Heart left ventricle (tissue), 16 donors: Measurements from ENCODE around the gene ZFYVE21. TPM values are rescaled to one million over a fixed set of nuclear protein-coding genes. Genes with fewer than 3 reads are reported as not detected.

Experiments used
- ATAC-seq, 4 donors: fragments of 200-7000 bp; cut with Tn5 transposase; one replicate each; pipeline ENCODE4 v1.9.1; 2020 to 2022; ENCODE audit warnings: moderate library complexity in 4 of 4, mild to moderate bottlenecking in 3 of 4, moderate number of reproducible peaks in 1 of 4
- DNase-seq, 5 donors: peaks; one replicate each; pipeline ENCODE4 v3.0.0-alpha.2; 2020
- H3K27ac ChIP-seq, 12 donors: fragments of 200-600 bp; sonication (generic) in 4 of 12; one replicate each; pipeline versions ENCODE4 v1.5.0 to v1.8.0; 2016 to 2022; ENCODE audit warnings: mild to moderate bottlenecking in 2 of 12
- H3K27me3 ChIP-seq, 9 donors: fragments of 200-600 bp; sonication (generic) in 2 of 9; one replicate each; pipeline versions ENCODE4 v1.5.1 to v1.8.0; 2016 to 2022; ENCODE audit warnings: mild to moderate bottlenecking in 3 of 9
- H3K36me3 ChIP-seq, 9 donors: fragments of 200-600 bp; sonication (generic) in 2 of 9; one replicate each; pipeline versions ENCODE4 v1.5.0 to v1.8.0; 2018 to 2022; ENCODE audit warnings: mild to moderate bottlenecking in 2 of 9
- H3K4me1 ChIP-seq, 12 donors: fragments of 200-600 bp; sonication (generic) in 4 of 12; one replicate each; pipeline versions ENCODE4 v1.5.0 to v1.8.0; 2016 to 2022; ENCODE audit warnings: mild to moderate bottlenecking in 3 of 12
- H3K4me3 ChIP-seq, 12 donors: fragments of 200-600 bp; sonication (generic) in 4 of 12; one replicate each; pipeline versions ENCODE4 v1.5.0 to v1.8.0; 2017 to 2022; ENCODE audit warnings: mild to moderate bottlenecking in 9 of 12, moderate library complexity in 4 of 12
- H3K9me3 ChIP-seq, 12 donors: fragments of 200-600 bp; sonication (generic) in 4 of 12; one replicate each; pipeline versions ENCODE4 v1.5.0 to v1.8.0; 2016 to 2022; ENCODE audit warnings: mild to moderate bottlenecking in 1 of 12
- POLR2A ChIP-seq, 2 donors: fragments of 450-650 bp; IDR thresholded peaks; one replicate each; pipeline ENCODE4 v1.6.1; 2017; ENCODE audit warnings: antibody characterized with exemption in 2 of 2, mild to moderate bottlenecking in 2 of 2, moderate library complexity in 2 of 2
- WGBS, 4 donors: extraction: QIAGEN DNeasy Blood & Tissue Kit in 2 of 4; methylation state at CpG; one replicate each; pipeline versions ENCODE4 v1.1.5 to v1.1.7; 2013 to 2018; 5-methylcytosine and 5-hydroxymethylcytosine counted together
- intact Hi-C, 10 donors: fragments of 100-400 bp; cut with DNase I; formaldehyde crosslinking; loops; one replicate each; pipeline versions ENCODE4 v1.11.1 to v1.14.2; 2022
- polyA plus RNA-seq, 2 donors: library from polyadenylated mRNA; stranded (reverse); fragments of 200-250 nt; gene quantifications; one replicate each; pipeline ENCODE4 v1.2.3, GENCODE V29; 2013
- total RNA-seq, 9 donors: library from RNA; depleted of rRNA in 2 of 9; stranded (reverse); fragments of >200 nt in 2 of 9; fragmentation: NEBNext Ultra II Directional in 3 of 9; extraction: Animal tissue kit (Norgen Biotek cat#: 25700) in 3 of 9; gene quantifications; one replicate each; pipeline versions ENCODE4 v1.1.0 to v1.2.4, GENCODE V29; 2016 to 2023
- TF ChIP-seq, protein P1 (sequence below), 12 donors: fragments of 200-600 bp; sonication (generic) in 4 of 12; IDR thresholded peaks; one replicate each; pipeline versions ENCODE4 v1.5.0 to v1.8.0; 2018 to 2022; ENCODE audit warnings: antibody characterized with exemption in 12 of 12, mild to moderate bottlenecking in 5 of 12
- donor health status: ischemic (EF 13 %, LVEDD 7.1; RV severe dilation, severe dysfunction).
- donor health status: healthy with polysubstance abuse.
- donor health status: DM: no; HTN: yes; CAD: no.
- donor health status: DM: no; HTN: no; CAD: no.
- donor health status: ischemic (EF 25% LVEDD 6.9; RV normal size, moderate dysfunction).
- donor health status: ischemic (EF 25% LVEDD 5.7; RV mildly dilated, moderate dysfunction).
- donor health status: healthy.
- donor health status: DM: yes; HTN: yes; CAD: no.
- donor health status: ischemic (EF 35%, LVEDD 5.7; RV mildly dilated, moderate dysfunction).
- donor health status: nonischemic (EF 11% LVEDD 7.7; RV severe dilation, severe dysfunction).
- donor health status: DM: yes; HTN: yes; CAD: no.
- donor health status: PGD.
- donor health status: ischemic (EF 29% LVEDD 5.4; RV normal size, mild dysfunction).
- donor health status: nonischemic (EF 23%, LVEDD 6.1; RV moderate dilation, normal function).

ZFYVE21 gene
- total and polyA plus RNA-seq, 11 donors, result 44.1 to 86.1 (median 52.5) TPM

DNA sequence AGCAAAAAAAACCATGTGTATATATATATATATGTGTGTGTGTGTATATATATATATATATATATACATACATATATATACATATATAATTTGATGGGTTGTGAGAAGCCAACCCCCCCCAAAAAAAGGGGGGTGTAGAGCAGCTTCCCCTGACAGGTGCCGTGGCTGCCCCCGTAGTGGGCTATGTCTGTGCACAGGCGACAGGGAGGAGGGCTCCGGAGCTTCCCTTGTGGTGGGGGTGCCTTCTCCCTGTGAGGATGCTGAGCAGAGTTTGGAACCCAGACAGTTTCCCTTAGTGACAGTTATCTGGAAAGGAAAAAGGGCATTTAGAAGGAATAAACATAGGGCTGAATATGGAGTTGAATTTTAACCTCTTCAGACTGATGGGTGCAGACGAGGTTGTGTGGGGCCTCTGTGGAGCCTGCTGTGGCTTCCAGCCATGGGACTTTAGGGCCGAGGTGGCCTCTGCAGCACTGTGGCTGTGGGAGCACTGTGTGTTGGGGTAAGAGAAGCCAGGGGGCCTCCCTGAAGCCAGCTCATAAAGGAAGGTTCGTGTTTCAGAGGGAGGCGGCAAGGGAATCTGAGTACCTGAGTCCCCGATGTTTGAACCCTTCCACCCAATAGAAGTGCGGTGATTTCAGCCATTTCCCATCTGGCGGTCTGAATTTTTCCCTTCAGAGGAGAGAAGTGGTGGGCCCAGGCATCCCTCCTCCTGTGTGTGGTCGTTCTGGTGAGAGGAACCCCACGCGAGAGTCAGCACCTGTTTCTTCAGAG is 20.1 kb upstream of the ZFYVE21 start:
- peak in 2 of 5 donors; percentile 4 to 21 for DNase-seq
- ATAC-seq, result no peak
- no peaks in the 10 kb centered on the region for H3K9me3 ChIP-seq
- WGBS, 4 donors, result 70 to 82% (median 74%) methylated on average over 12 to 14 of the region's 14 CpGs
- peaks cover 12 to 54% (median 43%) of the 10 kb centered on the region in 12 donors for H3K4me1 ChIP-seq
- no peak overlapping the region for H3K4me3 ChIP-seq
- no peaks in the 10 kb centered on the region for H3K27me3 ChIP-seq
- no peak for TF ChIP-seq POLR2A (IDR thresholded peaks at IDR 0.05)
- TF ChIP-seq, protein P1, sequence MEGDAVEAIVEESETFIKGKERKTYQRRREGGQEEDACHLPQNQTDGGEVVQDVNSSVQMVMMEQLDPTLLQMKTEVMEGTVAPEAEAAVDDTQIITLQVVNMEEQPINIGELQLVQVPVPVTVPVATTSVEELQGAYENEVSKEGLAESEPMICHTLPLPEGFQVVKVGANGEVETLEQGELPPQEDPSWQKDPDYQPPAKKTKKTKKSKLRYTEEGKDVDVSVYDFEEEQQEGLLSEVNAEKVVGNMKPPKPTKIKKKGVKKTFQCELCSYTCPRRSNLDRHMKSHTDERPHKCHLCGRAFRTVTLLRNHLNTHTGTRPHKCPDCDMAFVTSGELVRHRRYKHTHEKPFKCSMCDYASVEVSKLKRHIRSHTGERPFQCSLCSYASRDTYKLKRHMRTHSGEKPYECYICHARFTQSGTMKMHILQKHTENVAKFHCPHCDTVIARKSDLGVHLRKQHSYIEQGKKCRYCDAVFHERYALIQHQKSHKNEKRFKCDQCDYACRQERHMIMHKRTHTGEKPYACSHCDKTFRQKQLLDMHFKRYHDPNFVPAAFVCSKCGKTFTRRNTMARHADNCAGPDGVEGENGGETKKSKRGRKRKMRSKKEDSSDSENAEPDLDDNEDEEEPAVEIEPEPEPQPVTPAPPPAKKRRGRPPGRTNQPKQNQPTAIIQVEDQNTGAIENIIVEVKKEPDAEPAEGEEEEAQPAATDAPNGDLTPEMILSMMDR (IDR thresholded peaks at IDR 0.05), result no peak
- H3K36me3 ChIP-seq, result peaks cover 2 to 96% (median 68%) of the 10 kb centered on the region in 9 donors
- intact Hi-C loops, result loop anchor here in 1 of 10 donors (10.0 kb wide), 1 partner anchor 121 kb away; no protein-coding TSS in a partner anchor
- H3K27ac ChIP-seq, result peak overlapping the region in 1 of 12 donors; percentile 72

DNA sequence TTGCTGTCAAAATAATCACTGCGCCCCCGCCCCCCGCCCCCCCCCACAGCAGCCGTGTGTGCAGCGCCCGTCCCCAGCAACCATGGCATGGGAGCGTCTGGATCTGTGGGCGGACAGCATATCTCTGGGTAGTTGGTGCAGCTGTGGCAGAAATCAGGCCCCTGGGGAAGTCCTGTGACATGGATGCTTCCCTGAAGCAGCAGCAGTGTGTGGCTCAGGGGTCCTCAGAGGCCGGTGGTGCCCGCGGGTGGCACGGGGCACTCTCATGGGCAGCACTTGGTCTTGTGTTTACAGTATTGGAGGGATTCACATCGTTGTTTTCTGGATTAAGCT is 19.6 kb upstream of the ZFYVE21 start:
- DNase-seq (peak in 1 of 5 donors; percentile 10), ATAC-seq (no peak)
- Histone ChIP-seq H3K4me1 (peaks cover 12 to 58% (median 47%) of the 10 kb centered on the region in 12 donors), H3K27ac (peak overlapping the region in 9 of 12 donors; percentile 41 to 72 (median 48)), H3K9me3 (no peaks in the 10 kb centered on the region), H3K36me3 (peaks cover 2 to 95% (median 65%) of the 10 kb centered on the region in 9 donors), H3K4me3 (no peak overlapping the region), H3K27me3 (no peaks in the 10 kb centered on the region)
- 55 to 61% (median 58%) methylated on average over 6 to 13 of the region's 13 CpGs for WGBS, 4 donors
- TF ChIP-seq, protein P1 (IDR thresholded peaks at IDR 0.05), result no peak
- TF ChIP-seq POLR2A (IDR thresholded peaks at IDR 0.05), result no peak
- intact Hi-C loops, result loop anchor here in 1 of 10 donors (10.0 kb wide), 1 partner anchor 121 kb away; no protein-coding TSS in a partner anchor

DNA sequence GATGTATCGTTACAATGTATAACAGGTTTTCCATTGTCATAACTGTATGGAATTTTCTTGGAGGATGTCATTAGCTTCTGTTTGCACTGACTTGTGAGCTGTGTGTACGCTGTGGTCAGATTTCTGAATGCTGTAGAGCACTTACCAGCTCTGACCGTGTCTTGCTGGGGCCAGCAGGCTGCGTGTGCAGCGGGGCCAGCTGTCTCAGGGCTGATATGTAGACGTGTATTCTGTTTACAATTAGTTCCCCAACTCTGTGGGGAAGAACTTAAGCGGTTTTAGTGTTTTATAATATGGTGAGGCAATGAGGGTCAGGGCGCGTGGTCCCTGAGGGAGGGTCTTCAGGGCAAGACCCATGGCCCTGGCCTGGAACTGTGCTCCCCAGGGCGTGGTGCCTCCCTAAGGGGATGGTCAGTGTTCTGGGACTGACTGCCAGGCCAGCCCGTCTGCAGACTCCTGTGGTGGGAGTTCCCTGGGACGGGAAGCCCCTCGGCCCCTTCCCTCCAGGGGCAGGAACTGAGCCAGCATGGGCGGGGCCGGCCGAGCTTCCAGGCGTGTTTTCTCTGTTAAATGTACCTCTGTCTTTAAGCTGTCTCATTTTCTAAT is 19.0 kb upstream of the ZFYVE21 start:
- 12 to 33% (median 19%) methylated on average over 11 to 17 of the region's 17 CpGs for WGBS, 4 donors
- peaks cover 12 to 64% (median 49%) of the 10 kb centered on the region in 12 donors for H3K4me1 ChIP-seq
- H3K27ac ChIP-seq, result peak overlapping the region; percentile 41 to 72 (median 46)
- H3K9me3 ChIP-seq, result no peaks in the 10 kb centered on the region
- H3K4me3 ChIP-seq, result peak overlapping the region in 1 of 12 donors; percentile 2
- H3K36me3 ChIP-seq, result peaks cover 2 to 95% (median 70%) of the 10 kb centered on the region in 9 donors
- no peaks in the 10 kb centered on the region for H3K27me3 ChIP-seq
- peak; percentile 29 to 63 (median 35) for ATAC-seq
- intact Hi-C loops, result loop anchor here in 1 of 10 donors (10.0 kb wide), 1 partner anchor 122 kb away; no protein-coding TSS in a partner anchor
- DNase-seq, result peak; percentile 50 to 86 (median 71)
- TF ChIP-seq, protein P1 (IDR thresholded peaks at IDR 0.05), result no peak
- TF ChIP-seq POLR2A (IDR thresholded peaks at IDR 0.05), result no peak

DNA sequence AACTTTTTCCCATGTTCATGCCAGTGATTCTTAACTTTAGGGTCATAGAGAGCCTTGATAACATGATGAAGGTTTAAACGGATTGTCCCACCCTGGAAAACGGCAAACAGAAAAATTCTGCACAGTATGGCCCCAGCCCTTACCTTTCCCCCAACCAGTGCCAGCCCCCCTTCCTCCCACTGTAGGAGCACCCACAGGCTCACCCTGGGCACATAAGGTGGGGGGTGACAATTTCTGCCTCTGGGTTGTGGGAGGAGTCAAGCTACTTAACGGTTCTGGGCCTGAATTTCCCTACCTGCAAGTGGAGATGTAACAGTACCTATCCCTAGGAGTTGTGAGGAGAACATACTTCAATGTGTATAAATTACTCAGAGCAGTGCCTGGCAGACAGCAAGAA is 18.4 kb upstream of the ZFYVE21 start:
- Histone ChIP-seq H3K4me3 (no peak overlapping the region), H3K27me3 (no peaks in the 10 kb centered on the region), H3K4me1 (peaks cover 12 to 70% (median 49%) of the 10 kb centered on the region in 12 donors), H3K27ac (peak overlapping the region in 10 of 12 donors; percentile 42 to 72 (median 46)), H3K9me3 (no peaks in the 10 kb centered on the region), H3K36me3 (peaks cover 2 to 95% (median 70%) of the 10 kb centered on the region in 9 donors)
- DNase-seq (peak in 1 of 5 donors; percentile 16), ATAC-seq (no peak)
- TF ChIP-seq POLR2A (IDR thresholded peaks at IDR 0.05), result no peak
- TF ChIP-seq, protein P1 (IDR thresholded peaks at IDR 0.05), result no peak
- intact Hi-C loops, result loop anchor here in 1 of 10 donors (10.0 kb wide), 1 partner anchor 122 kb away; no protein-coding TSS in a partner anchor
- WGBS, 4 donors, result 13 to 32% (median 20%) methylated on average over 3 of the region's 3 CpGs
